Limb (tissue), 2 donors: ENCODE data around the gene CDK5RAP2.

Source experiments
- DNase-seq, 2 donors: peaks; one replicate each; pipeline ENCODE4 v3.0.0-alpha.2; 2016; ENCODE audit errors: extremely low spot score in 2 of 2

CDK5RAP2 gene

GRCh38 chr9:120439926-120440325, 140.0 kb downstream of the CDK5RAP2 start:
- DNase-seq, result no peak

DNA sequence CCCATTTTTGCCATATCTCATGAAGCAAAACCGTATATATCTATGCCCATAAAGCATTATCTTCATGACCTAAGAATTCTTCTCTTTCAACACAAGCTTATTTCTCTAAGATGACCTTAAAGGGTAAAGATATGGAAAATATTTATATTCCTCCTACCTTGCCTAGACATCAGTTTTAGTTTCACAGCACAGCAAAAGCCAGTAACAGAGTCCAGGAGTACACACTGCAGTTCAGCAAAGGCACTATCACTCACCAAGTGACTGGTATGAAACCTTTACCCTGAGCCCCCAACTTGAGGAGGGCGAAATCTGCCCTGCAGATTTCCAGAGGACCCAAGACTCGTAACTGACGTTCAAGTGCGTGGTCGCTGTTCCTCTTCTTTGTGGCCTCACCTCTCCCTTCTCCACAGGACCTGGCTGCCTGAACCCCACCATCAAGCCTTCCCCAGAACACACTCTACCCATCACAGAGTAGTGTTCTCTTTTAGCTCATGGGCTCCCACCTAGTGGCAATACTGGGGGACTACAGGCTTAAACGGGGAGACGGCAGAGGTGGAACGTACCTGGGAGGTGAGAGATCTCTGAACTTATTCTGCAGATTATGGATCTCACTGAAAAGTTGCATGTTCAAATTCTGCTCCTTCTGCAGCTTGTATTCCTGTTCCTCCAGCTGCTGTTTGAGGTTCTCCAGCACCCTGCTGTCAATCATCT, 141.0 kb downstream of the CDK5RAP2 start:
- no peak for DNase-seq

- no peak for DNase-seq
Measured at GRCh38 chr9:120438111-120438510, 141.9 kb downstream of the CDK5RAP2 start.

- no peak for DNase-seq
Measured at GRCh38 chr9:120436983-120437475, 142.9 kb downstream of the CDK5RAP2 start.

GRCh38 chr9:120436446-120436845, 143.5 kb downstream of the CDK5RAP2 start:
- DNase-seq, result no peak

DNA sequence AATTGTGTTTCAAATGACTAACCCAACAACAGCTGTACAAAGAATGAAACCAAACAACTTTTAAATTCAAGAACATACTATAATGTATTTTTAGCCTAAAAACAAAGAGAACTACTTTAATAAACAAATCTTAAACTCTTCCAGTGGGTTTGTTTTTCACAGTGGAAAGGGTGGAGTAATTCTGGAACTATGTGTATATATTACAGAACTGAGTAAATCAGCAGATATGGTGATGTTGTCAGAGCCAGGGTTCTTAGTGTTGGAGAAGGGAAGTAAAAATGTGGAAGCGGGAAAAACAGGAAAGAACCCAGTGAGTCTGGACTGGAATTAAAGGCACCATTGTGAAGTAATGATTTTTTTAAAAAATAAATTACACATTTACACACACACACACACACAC, 144.9 kb downstream of the CDK5RAP2 start:
- DNase-seq, result no peak

- peak in 1 of 2 donors; percentile 38 for DNase-seq
Measured at GRCh38 chr9:120434532-120434931, 145.4 kb downstream of the CDK5RAP2 start.

- DNase-seq, result no peak
Measured at GRCh38 chr9:120433701-120434100, 146.3 kb downstream of the CDK5RAP2 start.

- no peak for DNase-seq
Measured at GRCh38 chr9:120432600-120432999, 147.4 kb downstream of the CDK5RAP2 start.

- no peak for DNase-seq
Measured at GRCh38 chr9:120431268-120431667, 148.7 kb downstream of the CDK5RAP2 start.

DNA sequence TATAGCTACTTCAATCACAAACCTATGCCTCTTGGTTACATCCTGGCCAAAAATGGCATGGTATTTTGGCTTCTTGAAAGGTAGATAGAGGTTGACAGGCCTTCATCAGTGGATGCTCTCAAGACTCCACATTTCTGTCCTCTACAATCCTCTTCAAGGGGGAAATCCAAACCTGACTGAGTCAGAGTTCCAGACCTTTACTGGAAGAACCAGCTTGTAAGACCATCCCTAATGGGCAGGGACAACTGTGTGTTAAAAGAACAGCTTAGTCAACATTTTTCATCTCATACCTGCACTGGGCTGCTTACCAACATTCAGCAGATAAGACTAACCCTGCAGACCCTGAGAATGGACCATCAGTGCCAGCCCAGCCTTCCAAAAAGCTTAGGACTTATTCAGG, 155.7 kb downstream of the CDK5RAP2 start:
- DNase-seq, result no peak

GRCh38 chr9:120423812-120424211, 156.2 kb downstream of the CDK5RAP2 start:
- no peak for DNase-seq

DNA sequence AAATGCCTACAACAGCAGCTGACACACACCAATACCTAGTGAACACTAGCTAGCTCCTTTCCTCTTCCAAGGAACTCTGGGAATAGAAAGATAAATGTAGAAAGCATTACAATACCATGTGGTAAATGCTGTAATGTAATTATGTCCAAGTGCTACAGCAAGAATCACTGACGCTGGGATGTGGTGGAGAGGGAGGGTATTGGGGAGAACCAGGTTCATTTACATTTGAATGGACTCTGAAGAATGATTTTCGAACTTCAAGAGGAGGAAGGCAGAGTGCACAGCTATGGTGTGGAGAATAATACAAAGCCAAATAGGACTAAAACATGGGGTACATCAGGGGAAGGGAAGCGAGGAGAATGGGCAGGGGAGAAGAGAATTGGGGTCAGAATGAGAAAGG, 158.0 kb downstream of the CDK5RAP2 start:
- no peak for DNase-seq

DNA sequence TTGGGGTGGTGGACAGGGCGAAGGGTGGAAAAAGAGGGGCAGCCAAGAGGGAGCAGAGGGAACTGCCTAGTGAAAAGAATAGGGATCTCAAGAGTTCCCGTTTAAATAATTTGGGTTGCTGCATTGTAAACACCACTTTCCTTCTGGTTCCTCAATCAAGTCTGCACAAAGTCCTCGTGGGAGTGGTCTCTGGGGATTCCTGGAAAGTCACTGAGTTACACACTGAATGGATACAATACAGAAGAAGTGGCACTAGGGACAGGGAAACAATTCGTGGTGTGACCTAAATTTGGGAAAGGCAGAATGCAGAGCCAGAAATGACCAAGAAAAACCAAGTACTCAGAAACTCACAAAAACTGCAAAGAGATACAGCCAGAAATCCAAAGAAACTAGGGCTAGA, 161.7 kb downstream of the CDK5RAP2 start:
- DNase-seq, result no peak

DNA sequence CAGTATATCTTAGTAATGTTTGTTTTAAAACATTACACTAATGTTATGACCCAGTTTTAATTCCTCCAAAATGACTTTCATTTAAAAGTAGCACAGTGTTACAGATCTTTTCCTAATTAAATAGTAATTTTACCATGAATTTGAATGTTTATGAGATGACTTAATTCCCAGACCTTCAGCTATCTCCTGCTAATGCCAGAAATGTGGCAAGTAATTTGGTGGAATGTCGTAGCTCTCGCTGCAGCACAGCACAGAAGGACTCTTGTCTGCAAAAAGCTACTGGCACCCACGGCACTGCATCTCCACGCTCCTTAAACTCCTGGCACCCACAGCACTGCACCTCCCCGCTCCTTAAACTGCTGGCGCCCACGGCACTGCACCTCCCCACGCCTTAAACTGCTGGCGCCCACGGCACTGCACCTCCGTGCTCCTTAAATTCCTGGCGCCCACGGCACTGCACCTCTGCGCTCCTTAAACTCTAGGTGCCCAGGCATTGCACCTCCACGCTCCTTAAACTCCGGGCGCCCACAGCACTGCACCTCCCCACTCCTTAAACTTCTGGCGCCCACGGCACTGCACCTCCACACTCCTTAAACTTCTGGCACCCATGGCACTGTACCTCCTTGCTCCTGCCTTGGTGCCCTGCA, 163.1 kb downstream of the CDK5RAP2 start:
- no peak for DNase-seq

GRCh38 chr9:120413121-120414048, 166.6 kb downstream of the CDK5RAP2 start:
- DNase-seq, result no peak

DNA sequence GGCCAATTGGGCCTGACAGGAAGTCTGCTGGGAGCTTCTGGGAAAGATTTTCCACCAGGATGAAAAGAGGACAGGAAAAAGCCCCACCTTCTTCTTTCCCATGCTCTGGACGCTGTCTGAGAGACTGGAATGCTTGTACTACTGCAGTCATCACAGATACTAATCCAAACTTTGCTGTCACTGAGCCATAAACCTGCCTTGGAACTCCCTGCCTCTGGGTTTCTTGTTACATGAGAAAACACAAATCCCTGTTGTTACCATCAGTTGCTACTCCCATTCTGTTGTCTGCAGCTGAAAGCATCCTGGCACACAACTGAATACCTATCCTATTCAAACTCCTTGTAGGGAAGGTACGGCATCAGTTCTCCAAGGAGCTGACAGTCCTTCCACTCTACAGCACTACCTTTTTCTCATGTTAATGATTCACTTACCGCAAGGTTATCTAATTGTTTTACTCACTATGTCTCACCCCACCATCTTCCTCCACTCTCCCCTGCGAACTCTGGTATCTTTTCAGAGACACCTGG, 167.5 kb downstream of the CDK5RAP2 start:
- DNase-seq, result peak in 1 of 2 donors; percentile 55

DNA sequence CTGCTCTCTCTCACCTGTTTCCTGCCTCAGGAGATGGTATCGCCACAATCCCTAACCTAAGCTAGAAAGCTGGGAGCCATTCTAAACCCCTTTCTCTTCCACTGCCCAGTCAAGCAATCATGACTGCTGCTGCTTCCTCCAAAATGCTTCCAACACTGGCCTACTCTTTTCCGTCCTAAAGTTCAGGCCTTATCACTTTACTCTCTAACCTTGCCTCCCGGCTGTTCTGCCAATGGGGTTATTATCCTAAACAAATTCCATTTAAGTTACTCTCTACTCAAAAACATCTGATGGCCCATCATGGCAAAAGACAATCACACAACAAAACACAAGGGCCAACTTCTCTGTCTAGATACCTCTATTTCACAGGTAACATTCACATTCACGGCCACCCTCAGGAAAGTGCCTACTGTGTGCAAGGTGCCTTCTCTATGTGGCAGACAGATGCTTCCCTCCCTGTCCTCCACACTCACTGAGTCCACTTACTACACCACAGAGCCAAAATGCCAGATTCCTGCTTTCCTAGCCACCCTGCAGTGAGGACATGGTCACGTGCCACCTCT, 168.0 kb downstream of the CDK5RAP2 start:
- no peak for DNase-seq

- no peak for DNase-seq
Measured at GRCh38 chr9:120410925-120411501, 169.0 kb downstream of the CDK5RAP2 start.

DNA sequence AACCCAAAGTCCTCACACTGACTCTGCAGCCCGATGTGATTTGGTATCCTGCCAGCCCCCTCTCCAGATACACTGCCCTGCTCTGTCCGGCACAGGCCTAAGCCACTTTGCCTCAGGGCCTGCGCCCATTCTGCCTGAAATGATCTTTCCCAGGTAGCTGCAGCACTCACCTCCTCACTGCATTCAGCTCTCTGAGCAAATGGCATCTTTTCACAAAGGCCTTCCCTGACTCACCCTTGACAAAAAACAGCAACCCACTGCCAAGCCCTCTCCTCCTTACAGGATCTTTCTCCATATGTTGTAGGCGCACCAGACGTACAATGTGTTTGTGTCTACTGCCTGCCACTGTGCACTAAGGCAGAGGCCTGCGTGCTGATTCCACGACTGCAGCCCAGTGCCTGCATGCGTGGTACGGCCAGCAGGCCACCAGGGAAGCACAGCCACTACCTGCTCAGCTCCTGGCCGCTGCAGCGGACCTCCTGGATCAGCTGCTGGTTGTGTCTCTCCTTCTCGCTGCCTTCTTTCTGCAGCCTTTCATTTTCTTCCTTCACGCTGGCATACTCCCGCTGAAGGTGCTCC, 171.2 kb downstream of the CDK5RAP2 start:
- no peak for DNase-seq

DNA sequence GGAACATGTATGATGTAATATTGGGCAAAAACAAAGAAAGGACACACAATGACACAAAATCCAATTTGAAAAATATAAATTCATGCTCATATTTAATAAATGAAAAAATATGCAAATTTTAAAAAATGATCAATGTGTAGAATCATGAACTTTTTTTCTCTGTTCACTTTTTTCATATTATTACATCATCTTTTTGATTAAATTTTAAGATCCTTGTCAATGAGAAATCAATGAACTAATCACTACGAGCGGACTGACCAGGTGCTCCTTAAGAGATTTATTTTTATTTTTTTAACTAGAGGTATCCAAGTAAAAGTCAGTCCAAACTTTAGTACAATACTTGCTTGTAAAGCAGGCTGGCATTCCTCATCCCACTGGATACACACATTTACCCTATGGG, 174.1 kb downstream of the CDK5RAP2 start:
- DNase-seq, result no peak
